ENCODE data around the gene ZSCAN29. TPM values are rescaled to one million over a fixed set of nuclear protein-coding genes. Genes with fewer than 3 reads are reported as not detected.

ZSCAN29 gene
- total and polyA plus RNA-seq, 7 donors, result 5.7 to 31.5 (median 19.8) TPM

- no peak overlapping the region for H3K27ac ChIP-seq
- TF ChIP-seq CTCF (IDR thresholded peaks at IDR 0.05), result no peak
- H3K4me3 ChIP-seq, result no peak overlapping the region
- DNase-seq, result no peak
- 84 to 88% (median 85%) methylated on average over 5 of the region's 5 CpGs for WGBS, 3 donors
- H3K4me1 ChIP-seq, result no peaks in the 10 kb centered on the region
- ATAC-seq, result no peak
- no peaks in the 10 kb centered on the region for H3K9me3 ChIP-seq
- H3K36me3 ChIP-seq (ENCODE audit: insufficient read depth in 1 of 2, low read depth in 1 of 2), result peaks cover 21 to 100% of the 10 kb centered on the region in 2 donors
- H3K27me3 ChIP-seq (ENCODE audit: insufficient read depth in 3 of 3, low read length in 2 of 3), result no peaks in the 10 kb centered on the region
- intact Hi-C loops (cut with DNase I), result no loop called here
Measured at GRCh38 chr15:43410572-43411214, 39.9 kb upstream of the ZSCAN29 start.

- ATAC-seq (no peak), DNase-seq (no peak)
- intact Hi-C loops (cut with DNase I), result no loop called here
- Histone ChIP-seq H3K4me1 (no peaks in the 10 kb centered on the region), H3K27me3 (ENCODE audit: insufficient read depth in 3 of 3, low read length in 2 of 3) (no peaks in the 10 kb centered on the region), H3K9me3 (no peaks in the 10 kb centered on the region), H3K27ac (no peak overlapping the region), H3K36me3 (ENCODE audit: insufficient read depth in 1 of 2, low read depth in 1 of 2) (peaks cover 21 to 100% of the 10 kb centered on the region in 2 donors), H3K4me3 (no peak overlapping the region)
- TF ChIP-seq CTCF (IDR thresholded peaks at IDR 0.05), result no peak
- WGBS, 3 donors, result 81 to 90% (median 86%) methylated on average over 4 of the region's 4 CpGs
Measured at GRCh38 chr15:43408789-43409188, 37.9 kb upstream of the ZSCAN29 start.

- 73 to 93% (median 78%) methylated on average over 2 of the region's 2 CpGs for WGBS, 3 donors
- Histone ChIP-seq H3K9me3 (no peaks in the 10 kb centered on the region), H3K27ac (no peak overlapping the region), H3K36me3 (ENCODE audit: insufficient read depth in 1 of 2, low read depth in 1 of 2) (peaks cover 29 to 100% of the 10 kb centered on the region in 2 donors), H3K27me3 (ENCODE audit: insufficient read depth in 3 of 3, low read length in 2 of 3) (no peaks in the 10 kb centered on the region), H3K4me3 (no peak overlapping the region), H3K4me1 (no peaks in the 10 kb centered on the region)
- ATAC-seq (no peak), DNase-seq (no peak)
- intact Hi-C loops (cut with DNase I), result no loop called here
- no peak for TF ChIP-seq CTCF (IDR thresholded peaks at IDR 0.05)
Measured at GRCh38 chr15:43406808-43407207, 36.0 kb upstream of the ZSCAN29 start.

GRCh38 chr15:43406189-43406588 lies 35.3 kb upstream of the ZSCAN29 start:
- Histone ChIP-seq H3K27ac (no peak overlapping the region), H3K36me3 (ENCODE audit: insufficient read depth in 1 of 2, low read depth in 1 of 2) (peaks cover 34 to 100% of the 10 kb centered on the region in 2 donors), H3K27me3 (ENCODE audit: insufficient read depth in 3 of 3, low read length in 2 of 3) (no peaks in the 10 kb centered on the region), H3K4me1 (no peaks in the 10 kb centered on the region), H3K9me3 (no peaks in the 10 kb centered on the region), H3K4me3 (no peak overlapping the region)
- TF ChIP-seq CTCF (IDR thresholded peaks at IDR 0.05), result no peak
- WGBS, 3 donors, result 76 to 82% (median 79%) methylated on average over 2 of the region's 2 CpGs
- no peak for ATAC-seq
- intact Hi-C loops (cut with DNase I), result no loop called here
- DNase-seq, result no peak

GRCh38 chr15:43404130-43404529 lies 33.3 kb upstream of the ZSCAN29 start:
- intact Hi-C loops (cut with DNase I), result no loop called here
- 83 to 88% (median 87%) methylated on average over 5 of the region's 5 CpGs for WGBS, 3 donors

More at GRCh38 chr15:43404130-43404529, 33.3 kb upstream of the ZSCAN29 start:
- no peak overlapping the region for H3K4me3 ChIP-seq
- H3K27me3 ChIP-seq (ENCODE audit: insufficient read depth in 3 of 3, low read length in 2 of 3), result no peaks in the 10 kb centered on the region
- no peak for TF ChIP-seq CTCF (IDR thresholded peaks at IDR 0.05)
- no peak for ATAC-seq
- H3K9me3 ChIP-seq, result no peaks in the 10 kb centered on the region
- no peak for DNase-seq
- H3K27ac ChIP-seq, result no peak overlapping the region
- H3K36me3 ChIP-seq (ENCODE audit: insufficient read depth in 1 of 2, low read depth in 1 of 2), result peaks cover 32 to 100% of the 10 kb centered on the region in 2 donors
- no peaks in the 10 kb centered on the region for H3K4me1 ChIP-seq
